ENCODE results near the gene SYNGR4.

The SYNGR4 gene

GRCh38 chr19:48396824-48397176, 32.6 kb downstream of the SYNGR4 start:
- H3K36me3 ChIP-seq (ENCODE audit: insufficient read depth, low read length) = no peaks in the 10 kb centered on the region
- H3K4me2 ChIP-seq (ENCODE audit: insufficient read depth, low read length) = no peak overlapping the region
- H3K9me3 ChIP-seq (ENCODE audit: insufficient read depth, low read length, severe bottlenecking) = no peaks in the 10 kb centered on the region
- DNase-seq (no peak), ATAC-seq (ENCODE audit: insufficient read depth, low read depth) (no peak)
- no peaks in the 10 kb centered on the region for H3K79me2 ChIP-seq (ENCODE audit: insufficient read depth, low read length)
- H2AFZ ChIP-seq (ENCODE audit: low read depth, low read length) = no peak overlapping the region
- H4K20me1 ChIP-seq (ENCODE audit: insufficient read depth, low read length) = no peaks in the 10 kb centered on the region
- no peak overlapping the region for H3K9ac ChIP-seq (ENCODE audit: low read depth, low read length)
- no peak for TF ChIP-seq CTCF (IDR thresholded peaks at IDR 0.05; ENCODE audit: borderline replicate concordance, extremely low read depth, low read length, poor library complexity, severe bottlenecking)
- no peak for TF ChIP-seq EZH2 (IDR thresholded peaks at IDR 0.05; ENCODE audit: borderline replicate concordance, low read depth, low read length, severe bottlenecking)
- no peak overlapping the region for H3K27ac ChIP-seq (ENCODE audit: low read length)
- H3K4me1 ChIP-seq (ENCODE audit: insufficient read depth, low read length) = peaks cover 5% of the 10 kb centered on the region
- no peak overlapping the region for H3K4me3 ChIP-seq (ENCODE audit: low read depth in 1 of 2, low read length in 2 of 2)
- H3K27me3 ChIP-seq (ENCODE audit: insufficient read depth, low read length, poor library complexity) = peaks cover 45% of the 10 kb centered on the region

- no peak overlapping the region for H3K9ac ChIP-seq (ENCODE audit: low read depth, low read length)
- no peaks in the 10 kb centered on the region for H3K9me3 ChIP-seq (ENCODE audit: insufficient read depth, low read length, severe bottlenecking)
- H2AFZ ChIP-seq (ENCODE audit: low read depth, low read length) = no peak overlapping the region; the same call in 1 of the 2 replicates
- no peaks in the 10 kb centered on the region for H3K36me3 ChIP-seq (ENCODE audit: insufficient read depth, low read length)
- H3K27me3 ChIP-seq (ENCODE audit: insufficient read depth, low read length, poor library complexity) = peaks cover 45% of the 10 kb centered on the region
- H3K4me2 ChIP-seq (ENCODE audit: insufficient read depth, low read length) = no peak overlapping the region
- H3K79me2 ChIP-seq (ENCODE audit: insufficient read depth, low read length) = no peaks in the 10 kb centered on the region
- DNase-seq (no peak), ATAC-seq (ENCODE audit: insufficient read depth, low read depth) (no peak)
- H3K4me3 ChIP-seq (ENCODE audit: low read depth in 1 of 2, low read length in 2 of 2) = no peak overlapping the region
- no peaks in the 10 kb centered on the region for H4K20me1 ChIP-seq (ENCODE audit: insufficient read depth, low read length)
- no peak overlapping the region for H3K27ac ChIP-seq (ENCODE audit: low read length)
- no peak for TF ChIP-seq CTCF (IDR thresholded peaks at IDR 0.05; ENCODE audit: borderline replicate concordance, extremely low read depth, low read length, poor library complexity, severe bottlenecking)
- TF ChIP-seq EZH2 (IDR thresholded peaks at IDR 0.05; ENCODE audit: borderline replicate concordance, low read depth, low read length, severe bottlenecking) = no peak
- H3K4me1 ChIP-seq (ENCODE audit: insufficient read depth, low read length) = 0 out of 2 replicates have a peak, but pooled peaks cover 4% of the 10 kb centered on the region
These were observed 33.3 kb downstream of the SYNGR4 start for GRCh38 chr19:48397263-48398101.

GRCh38 chr19:48398102-48398374, 33.9 kb downstream of the SYNGR4 start:
- DNase-seq (no peak), ATAC-seq (ENCODE audit: insufficient read depth, low read depth) (no peak)
- peaks cover 43% of the 10 kb centered on the region for H3K27me3 ChIP-seq (ENCODE audit: insufficient read depth, low read length, poor library complexity)
- H3K27ac ChIP-seq (ENCODE audit: low read length) = no peak overlapping the region
- 0 out of 2 replicates have a peak, but pooled peaks cover 4% of the 10 kb centered on the region for H3K4me1 ChIP-seq (ENCODE audit: insufficient read depth, low read length)
- H3K9ac ChIP-seq (ENCODE audit: low read depth, low read length) = no peak overlapping the region
- TF ChIP-seq CTCF (IDR thresholded peaks at IDR 0.05; ENCODE audit: borderline replicate concordance, extremely low read depth, low read length, poor library complexity, severe bottlenecking) (no peak), EZH2 (IDR thresholded peaks at IDR 0.05; ENCODE audit: borderline replicate concordance, low read depth, low read length, severe bottlenecking) (no peak)
- no peaks in the 10 kb centered on the region for H3K79me2 ChIP-seq (ENCODE audit: insufficient read depth, low read length)
- H3K9me3 ChIP-seq (ENCODE audit: insufficient read depth, low read length, severe bottlenecking) = no peaks in the 10 kb centered on the region
- H3K36me3 ChIP-seq (ENCODE audit: insufficient read depth, low read length) = no peaks in the 10 kb centered on the region
- no peaks in the 10 kb centered on the region for H4K20me1 ChIP-seq (ENCODE audit: insufficient read depth, low read length)
- no peak overlapping the region for H3K4me2 ChIP-seq (ENCODE audit: insufficient read depth, low read length)
- no peak overlapping the region for H3K4me3 ChIP-seq (ENCODE audit: low read depth in 1 of 2, low read length in 2 of 2)
- no peak overlapping the region for H2AFZ ChIP-seq (ENCODE audit: low read depth, low read length)

Data from DND-41 (cell line).